ENCODE measurements around the gene FGF12.

Gene FGF12

DNA sequence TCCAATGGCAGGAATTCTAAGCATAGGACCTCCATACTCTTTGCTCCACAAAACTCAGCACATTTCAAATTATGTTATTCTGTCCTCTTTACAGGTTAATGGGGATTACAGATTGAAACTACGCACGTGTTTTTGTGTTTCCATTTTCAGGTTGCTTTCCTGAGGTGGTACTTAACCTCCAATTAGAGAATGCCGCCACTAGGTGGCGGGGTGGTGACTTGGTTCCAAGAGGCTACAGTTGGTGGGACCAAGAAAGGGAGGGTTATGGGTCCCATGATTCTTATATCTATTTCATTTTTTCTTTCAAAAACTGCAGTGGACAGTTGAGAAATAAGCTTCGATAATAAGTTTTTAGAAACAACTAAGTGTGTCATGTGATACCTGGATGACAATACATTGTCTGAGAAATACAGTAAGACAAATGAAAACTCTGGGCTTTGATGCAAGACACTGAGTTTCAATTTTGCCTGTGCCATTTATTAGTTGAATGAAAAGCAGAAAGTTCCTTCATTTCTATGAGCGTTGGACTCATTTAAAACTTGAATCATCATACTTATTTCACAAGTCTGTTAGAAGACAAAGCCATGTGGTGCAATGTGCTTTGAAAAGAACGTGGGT lies 539.0 kb downstream of the FGF12 start:
- Histone ChIP-seq H3K27me3 (ENCODE audit: low read length) (no peaks in the 10 kb centered on the region), H3K4me2 (ENCODE audit: low read depth, low read length, poor library complexity, severe bottlenecking) (peak overlapping the region; percentile 97), H3K9ac (ENCODE audit: low read length) (peak overlapping the region; percentile 58), H3K9me3 (ENCODE audit: insufficient read depth, low read length) (no peaks in the 10 kb centered on the region), H3K36me3 (ENCODE audit: low read length) (no peaks in the 10 kb centered on the region), H3K9me2 (replicated peaks; ENCODE audit: insufficient read depth, low read length) (no peaks in the 10 kb centered on the region), H3F3A (ENCODE audit: insufficient read depth) (peaks cover 42% of the 10 kb centered on the region), H3K79me2 (ENCODE audit: insufficient read depth, low read length) (no peaks in the 10 kb centered on the region), H3K27ac (ENCODE audit: low read depth, low read length) (peak overlapping the region; percentile 100), H4K20me1 (ENCODE audit: low read depth, low read length) (no peaks in the 10 kb centered on the region), H3K4me3 (ENCODE audit: insufficient read depth, low read length, poor library complexity, severe bottlenecking) (peak overlapping the region; percentile 29), H2AFZ (ENCODE audit: low read depth, low read length, severe bottlenecking) (peak overlapping the region; percentile 49)
- TF ChIP-seq EZH2phosphoT487 (conservative IDR thresholded peaks at IDR 0.05; ENCODE audit: low read length) (no peak), CTCF (IDR thresholded peaks at IDR 0.05; ENCODE audit: insufficient read depth, low read length, poor library complexity, severe bottlenecking) (peak; percentile 85)

GRCh38 chr3:192187485-192188051 lies 539.8 kb downstream of the FGF12 start:
- peak overlapping the region; percentile 97 for H3K4me2 ChIP-seq (ENCODE audit: low read depth, low read length, poor library complexity, severe bottlenecking)
- H3K27ac ChIP-seq (ENCODE audit: low read depth, low read length): peak overlapping the region; percentile 100
- no peaks in the 10 kb centered on the region for H4K20me1 ChIP-seq (ENCODE audit: low read depth, low read length)
- H3K36me3 ChIP-seq (ENCODE audit: low read length): no peaks in the 10 kb centered on the region
- no peaks in the 10 kb centered on the region for H3K9me3 ChIP-seq (ENCODE audit: insufficient read depth, low read length)
- H3K4me3 ChIP-seq (ENCODE audit: insufficient read depth, low read length, poor library complexity, severe bottlenecking): peak overlapping the region; percentile 29
- H3K9ac ChIP-seq (ENCODE audit: low read length): peak overlapping the region; percentile 58
- no peaks in the 10 kb centered on the region for H3K9me2 ChIP-seq (replicated peaks; ENCODE audit: insufficient read depth, low read length)
- TF ChIP-seq EZH2phosphoT487 (conservative IDR thresholded peaks at IDR 0.05; ENCODE audit: low read length) (no peak), CTCF (IDR thresholded peaks at IDR 0.05; ENCODE audit: insufficient read depth, low read length, poor library complexity, severe bottlenecking) (no peak)
- H3K27me3 ChIP-seq (ENCODE audit: low read length): no peaks in the 10 kb centered on the region
- peak overlapping the region; percentile 49 for H2AFZ ChIP-seq (ENCODE audit: low read depth, low read length, severe bottlenecking)
- H3K79me2 ChIP-seq (ENCODE audit: insufficient read depth, low read length): no peaks in the 10 kb centered on the region
- peaks cover 49% of the 10 kb centered on the region for H3F3A ChIP-seq (ENCODE audit: insufficient read depth)

- Histone ChIP-seq H3K9ac (ENCODE audit: low read length) (peak overlapping the region; percentile 58), H3F3A (ENCODE audit: insufficient read depth) (peaks cover 50% of the 10 kb centered on the region), H3K9me2 (replicated peaks; ENCODE audit: insufficient read depth, low read length) (no peaks in the 10 kb centered on the region), H3K27me3 (ENCODE audit: low read length) (no peaks in the 10 kb centered on the region), H3K9me3 (ENCODE audit: insufficient read depth, low read length) (no peaks in the 10 kb centered on the region), H3K4me3 (ENCODE audit: insufficient read depth, low read length, poor library complexity, severe bottlenecking) (peak overlapping the region; percentile 11), H3K36me3 (ENCODE audit: low read length) (no peaks in the 10 kb centered on the region), H3K4me2 (ENCODE audit: low read depth, low read length, poor library complexity, severe bottlenecking) (peak overlapping the region; percentile 97), H3K27ac (ENCODE audit: low read depth, low read length) (peak overlapping the region; percentile 100), H3K79me2 (ENCODE audit: insufficient read depth, low read length) (no peaks in the 10 kb centered on the region), H2AFZ (ENCODE audit: low read depth, low read length, severe bottlenecking) (peak overlapping the region; percentile 19), H4K20me1 (ENCODE audit: low read depth, low read length) (no peaks in the 10 kb centered on the region)
- TF ChIP-seq CTCF (IDR thresholded peaks at IDR 0.05; ENCODE audit: insufficient read depth, low read length, poor library complexity, severe bottlenecking) (no peak), EZH2phosphoT487 (conservative IDR thresholded peaks at IDR 0.05; ENCODE audit: low read length) (no peak)
These were observed 540.8 kb downstream of the FGF12 start for GRCh38 chr3:192186498-192186897.

All from SU-DHL-6 (cell line).